Suprapubic skin (tissue), 3 donors: ENCODE results near the gene DPF1.

ENCODE experiments used
- POLR2AphosphoS5 ChIP-seq, 3 donors: sonication (generic); formaldehyde crosslinking; IDR thresholded peaks; one replicate each; pipeline ENCODE4 v1.6.1; 2017; ENCODE audit warnings: antibody characterized with exemption in 3 of 3
- TF ChIP-seq, protein P1 (sequence below), 2 donors: fragments of 200-600 bp in 1 of 2; fragments of 450-650 bp in 1 of 2; sonication (generic) in 1 of 2; IDR thresholded peaks; one replicate each; pipeline ENCODE4 v1.5.1; 2016 to 2019; ENCODE audit warnings: antibody characterized with exemption in 2 of 2, mild to moderate bottlenecking in 1 of 2, moderate library complexity in 1 of 2

DNA sequence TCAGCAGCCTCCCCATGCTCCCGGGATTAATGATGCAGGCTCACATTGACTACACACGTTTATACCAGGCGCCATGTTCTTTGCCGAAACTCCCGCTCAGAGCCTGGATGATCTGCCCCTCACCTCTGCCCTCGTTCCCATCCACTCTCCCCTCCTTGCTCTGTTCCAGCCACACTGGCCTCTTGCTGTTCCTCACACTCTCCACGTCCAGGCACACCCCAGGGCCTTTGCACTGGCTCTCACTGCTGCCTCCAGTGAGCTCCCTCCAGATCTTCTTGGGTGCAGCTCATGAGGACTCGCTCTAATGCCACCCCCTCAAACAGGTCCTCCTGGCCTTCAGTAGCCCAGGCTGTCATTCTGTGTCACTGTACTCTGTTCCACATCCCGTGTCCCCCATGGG is 39.2 kb downstream of the DPF1 start:
- TF ChIP-seq POLR2AphosphoS5 (IDR thresholded peaks at IDR 0.05), result no peak
- TF ChIP-seq, protein P1, sequence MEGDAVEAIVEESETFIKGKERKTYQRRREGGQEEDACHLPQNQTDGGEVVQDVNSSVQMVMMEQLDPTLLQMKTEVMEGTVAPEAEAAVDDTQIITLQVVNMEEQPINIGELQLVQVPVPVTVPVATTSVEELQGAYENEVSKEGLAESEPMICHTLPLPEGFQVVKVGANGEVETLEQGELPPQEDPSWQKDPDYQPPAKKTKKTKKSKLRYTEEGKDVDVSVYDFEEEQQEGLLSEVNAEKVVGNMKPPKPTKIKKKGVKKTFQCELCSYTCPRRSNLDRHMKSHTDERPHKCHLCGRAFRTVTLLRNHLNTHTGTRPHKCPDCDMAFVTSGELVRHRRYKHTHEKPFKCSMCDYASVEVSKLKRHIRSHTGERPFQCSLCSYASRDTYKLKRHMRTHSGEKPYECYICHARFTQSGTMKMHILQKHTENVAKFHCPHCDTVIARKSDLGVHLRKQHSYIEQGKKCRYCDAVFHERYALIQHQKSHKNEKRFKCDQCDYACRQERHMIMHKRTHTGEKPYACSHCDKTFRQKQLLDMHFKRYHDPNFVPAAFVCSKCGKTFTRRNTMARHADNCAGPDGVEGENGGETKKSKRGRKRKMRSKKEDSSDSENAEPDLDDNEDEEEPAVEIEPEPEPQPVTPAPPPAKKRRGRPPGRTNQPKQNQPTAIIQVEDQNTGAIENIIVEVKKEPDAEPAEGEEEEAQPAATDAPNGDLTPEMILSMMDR (IDR thresholded peaks at IDR 0.05), result no peak
